Skeletal muscle cell (primary cell): ENCODE data around the gene STEAP2.

Experiments
- DNase-seq: peaks from one replicate; pipeline ENCODE4 v3.0.0-alpha.2; 2010; ENCODE audit warnings: low read depth
- H3K4me3 ChIP-seq: 2 replicates; pipeline ENCODE4 v1.5.1; 2011; ENCODE audit warnings: low read depth, mild to moderate bottlenecking, control low read depth, low read length, moderate library complexity

The STEAP2 gene

GRCh38 chr7:90261441-90261840 lies 49.9 kb downstream of the STEAP2 start:
- no peak overlapping the region for H3K4me3 ChIP-seq
- DNase-seq: no peak

DNA sequence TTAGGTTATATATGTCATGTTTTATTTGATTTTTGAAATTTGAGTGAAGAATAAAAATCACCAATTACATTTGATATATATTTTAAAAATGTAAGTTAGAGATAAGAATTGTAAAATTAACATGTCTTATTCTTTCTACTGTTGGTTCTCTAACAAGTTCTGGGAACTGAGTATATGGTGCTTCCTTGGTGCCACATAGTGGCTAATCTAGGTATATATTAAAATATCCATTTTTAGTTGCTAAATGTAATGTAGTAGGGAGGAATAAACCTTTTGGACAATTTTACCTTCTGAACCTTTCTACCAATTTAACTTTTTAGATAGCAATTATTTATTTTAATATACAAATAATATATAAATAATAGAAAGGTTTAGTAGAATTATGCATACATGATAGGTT lies 50.9 kb downstream of the STEAP2 start:
- DNase-seq: no peak
- no peak overlapping the region for H3K4me3 ChIP-seq

- H3K4me3 ChIP-seq: no peak overlapping the region
- DNase-seq: peak; percentile 65
Observed at GRCh38 chr7:90266808-90267207, 55.3 kb downstream of the STEAP2 start.

DNA sequence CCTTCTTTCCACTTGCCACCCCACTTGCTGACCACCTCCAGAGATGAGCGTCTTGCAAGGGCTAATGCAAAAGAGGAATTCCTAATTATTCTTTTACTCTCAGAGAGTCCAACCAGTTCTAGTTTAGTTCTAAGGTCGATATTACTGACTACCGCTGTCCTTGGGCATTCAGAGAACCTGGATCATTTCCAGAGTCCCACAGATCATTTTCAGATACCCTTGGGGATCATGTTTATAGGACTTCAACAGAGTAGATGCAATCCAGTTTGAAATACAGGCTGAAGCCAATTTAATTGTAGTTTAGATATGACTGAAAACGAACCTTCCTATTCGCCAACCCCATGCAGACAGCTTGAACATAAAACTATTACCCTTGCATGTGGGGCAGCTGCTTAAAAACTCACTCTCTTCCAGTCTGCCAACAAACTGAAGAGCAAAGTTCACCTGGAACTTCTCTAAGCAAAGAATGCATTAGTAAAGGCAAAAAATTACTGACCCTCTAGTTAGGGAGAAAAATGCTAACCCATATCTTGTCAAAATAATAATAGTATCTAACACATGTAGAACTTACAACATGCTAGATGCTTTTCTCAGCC lies 55.8 kb downstream of the STEAP2 start:
- no peak for DNase-seq
- H3K4me3 ChIP-seq: no peak overlapping the region

DNA sequence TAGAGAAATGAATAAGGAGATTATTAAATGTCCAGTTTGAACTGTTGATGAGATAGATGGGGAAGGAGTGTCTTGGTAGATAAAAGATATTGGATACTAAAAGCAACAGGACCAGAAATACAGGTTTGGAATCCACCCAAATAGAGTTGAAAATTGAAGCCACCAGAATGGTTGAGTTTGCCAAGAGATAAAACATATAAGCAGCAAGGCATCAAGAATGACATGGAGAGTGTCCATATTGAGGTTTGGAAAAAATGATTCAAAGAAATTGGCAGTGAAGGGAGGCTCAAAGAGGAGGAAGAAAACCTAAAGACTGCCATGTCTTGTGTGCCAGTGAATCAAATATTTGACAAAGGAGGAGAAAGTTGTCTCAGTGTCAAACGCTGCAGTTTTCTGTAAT lies 57.6 kb downstream of the STEAP2 start:
- no peak for DNase-seq
- no peak overlapping the region for H3K4me3 ChIP-seq

DNA sequence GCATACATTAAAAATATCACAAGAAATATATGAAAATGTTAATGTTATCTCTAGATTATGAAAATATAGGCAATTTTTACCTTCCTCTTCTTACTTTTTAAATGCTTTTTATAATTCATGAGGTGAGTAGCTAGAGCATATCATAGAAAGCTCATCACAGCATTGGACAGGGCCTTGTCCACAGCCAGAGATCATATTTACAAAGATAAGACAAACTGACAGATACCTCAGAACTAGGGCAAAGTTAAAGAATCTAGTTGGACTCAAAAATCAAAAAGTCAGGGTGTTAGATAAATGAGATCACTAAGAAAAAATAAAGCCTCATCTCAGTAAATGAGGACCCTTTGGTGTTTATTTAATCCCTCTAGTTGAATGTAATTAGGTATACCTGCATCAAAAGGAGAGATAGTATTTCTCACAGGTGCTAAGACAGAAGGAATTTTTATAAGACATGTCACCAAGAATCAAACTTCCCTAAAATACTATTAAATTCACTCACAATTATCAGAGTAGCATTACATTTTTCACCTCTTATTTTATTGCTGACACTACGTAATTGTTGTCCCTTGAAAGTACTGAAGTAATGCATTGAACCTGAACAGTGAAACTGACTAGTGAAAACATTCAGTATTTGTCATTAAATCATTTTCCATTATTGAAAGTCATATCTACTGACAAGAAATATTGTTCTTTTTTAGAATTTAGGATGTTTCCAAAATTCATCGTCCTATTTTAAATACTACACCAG lies 59.1 kb downstream of the STEAP2 start:
- H3K4me3 ChIP-seq: no peak overlapping the region
- DNase-seq: no peak

DNA sequence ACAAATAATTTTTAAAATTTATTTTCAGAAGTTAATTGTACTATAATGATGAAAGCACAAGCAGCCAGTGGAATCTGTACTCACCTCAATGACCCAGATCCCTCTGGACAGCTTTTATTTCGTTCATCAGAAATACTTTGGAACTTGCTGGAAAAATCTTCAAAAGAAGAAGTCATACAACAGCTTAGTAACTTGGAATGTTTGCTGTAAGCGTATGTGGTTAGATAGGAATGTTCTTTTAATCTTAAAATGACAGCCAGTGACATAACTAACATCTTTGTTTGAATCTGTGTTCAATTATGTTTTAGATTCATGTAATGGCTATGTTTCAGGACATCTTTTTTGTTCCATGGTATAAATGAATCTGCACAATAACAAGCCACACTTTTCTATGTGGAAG lies 60.2 kb downstream of the STEAP2 start:
- no peak overlapping the region for H3K4me3 ChIP-seq
- peak; percentile 50 for DNase-seq

DNA sequence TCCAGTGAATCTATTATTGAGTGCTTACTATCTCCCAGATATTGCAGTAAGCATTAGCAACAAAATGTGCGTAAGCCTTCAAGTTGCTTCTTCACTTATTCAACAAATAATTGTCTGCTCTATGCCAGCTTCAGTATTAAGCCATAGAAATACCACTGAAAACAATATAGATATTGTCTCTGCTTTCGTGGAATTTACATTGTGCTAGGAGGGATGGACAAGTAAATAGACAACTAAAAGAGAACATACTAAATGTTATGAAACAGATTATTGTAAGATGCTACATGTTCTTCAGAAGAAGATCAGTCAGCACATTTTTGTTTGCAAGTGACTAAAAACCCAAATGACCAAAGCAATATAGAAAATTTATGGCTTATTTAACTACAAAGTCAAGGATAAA lies 60.7 kb downstream of the STEAP2 start:
- DNase-seq: no peak
- no peak overlapping the region for H3K4me3 ChIP-seq

- no peak for DNase-seq
Observed at GRCh38 chr7:90274161-90274560, 62.6 kb downstream of the STEAP2 start.

GRCh38 chr7:90276033-90276728 lies 64.6 kb downstream of the STEAP2 start:
- no peak for DNase-seq
- H3K4me3 ChIP-seq: no peak overlapping the region

More at GRCh38 chr7:90274161-90274560, 62.6 kb downstream of the STEAP2 start:
- H3K4me3 ChIP-seq: no peak overlapping the region
